HG03039 (cell line): ENCODE results near the gene COL9A3.
"Not testable (repeated sequence)": the region's sequence is repeated elsewhere in the genome, so short reads cannot be mapped to it uniquely, and the experiment has no call there.

ENCODE experiments used
- ATAC-seq: cut with Tn5 transposase; IDR thresholded peaks from one replicate; pipeline ENCODE4 v1.9.1; 2021; ENCODE audit warnings: mild to moderate bottlenecking, moderate library complexity; ENCODE audit not compliant: unreplicated experiment

The COL9A3 gene

GRCh38 chr20:62832951-62833391 lies 16.1 kb downstream of the COL9A3 start:
- no peak for ATAC-seq

GRCh38 chr20:62834967-62835730 lies 18.3 kb downstream of the COL9A3 start:
- ATAC-seq = no peak

GRCh38 chr20:62835931-62836861 lies 19.3 kb downstream of the COL9A3 start:
- no peak for ATAC-seq

- no peak for ATAC-seq
Observed at GRCh38 chr20:62836967-62837490, 20.2 kb downstream of the COL9A3 start.

GRCh38 chr20:62837790-62838127 lies 20.9 kb downstream of the COL9A3 start:
- no peak for ATAC-seq

- no peak for ATAC-seq
Observed at GRCh38 chr20:62838128-62838891, 21.5 kb downstream of the COL9A3 start.

GRCh38 chr20:62839261-62839660 lies 22.4 kb downstream of the COL9A3 start:
- ATAC-seq = no peak

GRCh38 chr20:62839816-62840215 lies 23.0 kb downstream of the COL9A3 start:
- no peak for ATAC-seq

DNA sequence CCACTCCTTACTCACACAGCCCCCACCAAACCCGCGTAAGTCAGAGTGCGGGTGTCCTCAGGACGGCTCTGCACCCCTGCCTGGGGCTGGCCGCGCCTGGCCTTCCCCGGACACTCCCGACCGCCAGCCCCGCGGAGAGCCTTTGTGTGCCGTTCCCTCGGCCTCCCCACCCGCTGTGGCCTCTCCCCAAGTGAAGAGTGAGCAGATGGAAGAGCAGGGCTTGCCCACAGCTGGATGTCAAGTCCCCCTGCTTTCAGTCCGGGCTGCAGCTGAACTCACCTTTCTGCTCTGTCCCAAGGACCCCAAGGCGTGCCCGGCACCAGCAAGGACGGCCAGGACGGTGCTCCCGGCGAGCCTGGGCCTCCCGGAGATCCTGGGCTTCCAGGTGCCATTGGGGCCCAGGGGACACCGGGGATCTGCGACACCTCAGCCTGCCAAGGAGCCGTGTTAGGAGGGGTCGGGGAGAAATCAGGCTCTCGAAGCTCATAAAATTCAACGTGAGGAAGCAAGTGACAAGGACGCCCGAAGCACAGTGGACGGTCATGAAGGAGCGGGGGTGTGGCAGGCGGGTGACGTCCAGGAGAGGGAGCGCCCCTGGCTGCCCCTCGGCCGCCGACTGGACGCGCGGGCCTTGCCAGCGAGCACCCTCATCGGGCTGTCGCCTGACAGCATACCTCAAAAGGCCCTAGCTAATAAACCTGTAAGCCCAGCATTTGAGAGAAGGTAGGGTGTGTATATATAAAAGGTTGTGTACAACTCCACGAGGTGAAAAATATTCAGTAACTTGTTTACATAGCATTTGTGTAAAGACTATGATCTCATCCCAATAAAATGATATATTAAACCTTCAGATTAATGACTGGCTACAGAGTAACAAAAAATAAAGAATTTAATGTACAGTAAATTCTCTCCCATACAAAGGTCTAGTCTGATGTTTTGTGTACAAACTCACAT lies 23.7 kb downstream of the COL9A3 start:
- ATAC-seq = no peak

DNA sequence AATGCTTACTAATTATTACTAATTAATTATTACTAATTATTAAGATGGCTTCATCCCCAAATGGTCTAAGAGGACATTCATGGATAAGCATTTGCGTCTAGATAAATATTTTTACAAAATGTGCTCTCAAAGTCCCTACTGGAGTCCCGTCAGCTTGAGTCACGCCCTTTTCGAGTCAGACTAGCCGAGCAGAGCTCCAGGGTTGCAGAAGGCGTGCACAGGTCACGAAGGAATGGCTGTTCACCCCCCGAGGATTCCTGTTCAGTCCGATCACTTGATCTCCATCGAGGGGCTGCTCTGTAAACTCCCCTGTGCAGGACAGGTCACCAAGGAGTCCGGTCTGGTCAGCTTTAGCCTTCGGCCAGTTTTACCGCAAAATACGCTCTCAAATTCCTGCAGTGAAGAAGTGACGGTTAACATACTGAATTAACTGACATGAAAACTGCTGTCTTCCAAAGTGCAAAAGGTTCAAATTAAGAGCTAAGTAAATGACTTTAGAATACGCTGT lies 24.9 kb downstream of the COL9A3 start:
- ATAC-seq = no peak

DNA sequence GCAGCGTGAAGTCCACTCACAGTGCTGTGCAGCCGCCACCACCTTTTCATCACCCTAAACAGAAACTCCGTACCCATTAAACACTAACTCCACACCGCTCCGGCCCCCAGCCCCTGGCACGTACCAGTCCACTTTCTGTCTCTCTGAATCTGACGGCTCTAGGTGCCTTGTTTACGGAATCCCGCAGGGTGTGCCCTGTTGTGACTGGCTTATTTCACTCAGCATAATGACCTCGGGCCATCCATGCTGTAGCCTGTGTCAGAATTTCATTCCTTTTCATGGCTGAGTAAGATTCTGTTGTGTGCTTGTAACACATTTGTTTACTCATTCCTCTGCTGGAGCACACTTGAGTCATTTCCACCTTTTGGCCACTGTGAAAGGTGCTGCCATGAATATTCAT lies 26.8 kb downstream of the COL9A3 start:
- ATAC-seq = no peak

- ATAC-seq = no peak
Observed at GRCh38 chr20:62844182-62844581, 27.3 kb downstream of the COL9A3 start.

GRCh38 chr20:62845416-62846160 lies 28.7 kb downstream of the COL9A3 start:
- no peak for ATAC-seq

DNA sequence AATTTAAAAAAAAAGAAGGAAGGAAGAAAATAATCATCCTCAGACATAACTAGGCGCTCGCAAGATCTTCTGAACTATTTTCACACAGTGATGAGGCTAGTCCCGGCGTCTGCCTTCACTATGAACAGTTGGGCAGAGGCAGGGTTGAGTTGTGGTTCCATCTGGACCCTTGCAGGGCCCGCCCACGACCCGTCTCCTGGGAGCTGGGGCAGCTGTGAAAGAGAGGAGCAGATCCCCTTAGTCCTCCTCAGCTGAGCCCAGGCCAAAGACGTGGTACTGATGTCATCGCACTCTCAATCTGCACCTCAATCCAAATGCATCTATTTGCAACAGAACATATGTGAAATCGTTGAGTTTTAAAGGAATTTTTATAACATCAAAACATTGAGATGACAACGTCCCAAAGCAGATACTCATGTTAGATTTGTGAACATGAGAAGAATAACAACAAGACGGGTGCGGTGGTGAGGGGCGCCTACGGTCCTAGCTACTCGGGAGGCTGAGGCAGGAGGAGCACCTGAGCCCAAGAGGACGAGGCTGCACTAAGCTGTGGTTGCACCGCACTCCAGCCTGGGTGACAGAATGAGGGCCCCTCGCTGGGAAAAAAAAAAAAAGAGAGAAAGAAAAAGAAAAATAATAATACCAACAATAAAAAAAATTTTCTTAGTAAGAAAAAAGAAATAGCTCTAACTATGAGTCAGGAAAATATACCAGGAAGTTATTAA lies 29.5 kb downstream of the COL9A3 start:
- ATAC-seq = no peak

GRCh38 chr20:62848917-62849316 lies 32.1 kb downstream of the COL9A3 start:
- ATAC-seq = not testable (repeated sequence)

GRCh38 chr20:62849431-62849830 lies 32.6 kb downstream of the COL9A3 start:
- no peak for ATAC-seq

- no peak for ATAC-seq
Observed at GRCh38 chr20:62850333-62850974, 33.6 kb downstream of the COL9A3 start.

- no peak for ATAC-seq
Observed at GRCh38 chr20:62852196-62852595, 35.3 kb downstream of the COL9A3 start.
